Parathyroid adenoma (tissue), 2 donors: ENCODE measurements around the gene RPL27.

Experiments
- H2AFZ ChIP-seq: fragments of 300-600 bp; sonication (generic); one replicate; pipeline ENCODE4 v1.7.0; 2017; ENCODE audit warnings: antibody characterized with exemption, mild to moderate bottlenecking
- H3K27ac ChIP-seq: fragments of 300-600 bp; sonication (generic); one replicate; pipeline ENCODE4 v1.7.0; 2017
- H3K27me3 ChIP-seq: fragments of 300-600 bp; sonication (generic); one replicate; pipeline ENCODE4 v1.7.0; 2017; ENCODE audit warnings: low read length; ENCODE audit not compliant: control insufficient read depth, insufficient read depth
- H3K36me3 ChIP-seq: fragments of 300-600 bp; sonication (generic); one replicate; pipeline ENCODE4 v1.7.0; 2017; ENCODE audit warnings: low read length; ENCODE audit not compliant: control insufficient read depth, insufficient read depth
- H3K4me1 ChIP-seq: fragments of 300-600 bp; sonication (generic); one replicate; pipeline ENCODE4 v1.7.0; 2017; ENCODE audit warnings: control low read depth
- H3K4me2 ChIP-seq: fragments of 300-600 bp; sonication (generic); one replicate; pipeline ENCODE4 v1.7.0; 2017; ENCODE audit warnings: low read length
- H3K4me3 ChIP-seq: fragments of 300-600 bp; sonication (generic); one replicate; pipeline ENCODE4 v1.7.0; 2017; ENCODE audit warnings: low read depth, low read length
- H3K79me2 ChIP-seq: fragments of 300-600 bp; sonication (generic); one replicate; pipeline ENCODE4 v1.7.0; 2017; ENCODE audit warnings: control low read depth
- H3K9ac ChIP-seq: fragments of 300-600 bp; sonication (generic); one replicate; pipeline ENCODE4 v1.7.0; 2017; ENCODE audit warnings: mild to moderate bottlenecking
- H3K9me3 ChIP-seq: fragments of 300-600 bp; sonication (generic); one replicate; pipeline ENCODE4 v1.7.0; 2017; ENCODE audit warnings: low read length; ENCODE audit not compliant: control insufficient read depth
- TF ChIP-seq, protein P1 (sequence below): fragments of 300-600 bp; sonication (generic); IDR thresholded peaks from one replicate; pipeline ENCODE4 v1.7.0; 2017; ENCODE audit warnings: antibody characterized with exemption, mild to moderate bottlenecking
- donor health status: primary hyperparathyroidism.

The RPL27 gene

DNA sequence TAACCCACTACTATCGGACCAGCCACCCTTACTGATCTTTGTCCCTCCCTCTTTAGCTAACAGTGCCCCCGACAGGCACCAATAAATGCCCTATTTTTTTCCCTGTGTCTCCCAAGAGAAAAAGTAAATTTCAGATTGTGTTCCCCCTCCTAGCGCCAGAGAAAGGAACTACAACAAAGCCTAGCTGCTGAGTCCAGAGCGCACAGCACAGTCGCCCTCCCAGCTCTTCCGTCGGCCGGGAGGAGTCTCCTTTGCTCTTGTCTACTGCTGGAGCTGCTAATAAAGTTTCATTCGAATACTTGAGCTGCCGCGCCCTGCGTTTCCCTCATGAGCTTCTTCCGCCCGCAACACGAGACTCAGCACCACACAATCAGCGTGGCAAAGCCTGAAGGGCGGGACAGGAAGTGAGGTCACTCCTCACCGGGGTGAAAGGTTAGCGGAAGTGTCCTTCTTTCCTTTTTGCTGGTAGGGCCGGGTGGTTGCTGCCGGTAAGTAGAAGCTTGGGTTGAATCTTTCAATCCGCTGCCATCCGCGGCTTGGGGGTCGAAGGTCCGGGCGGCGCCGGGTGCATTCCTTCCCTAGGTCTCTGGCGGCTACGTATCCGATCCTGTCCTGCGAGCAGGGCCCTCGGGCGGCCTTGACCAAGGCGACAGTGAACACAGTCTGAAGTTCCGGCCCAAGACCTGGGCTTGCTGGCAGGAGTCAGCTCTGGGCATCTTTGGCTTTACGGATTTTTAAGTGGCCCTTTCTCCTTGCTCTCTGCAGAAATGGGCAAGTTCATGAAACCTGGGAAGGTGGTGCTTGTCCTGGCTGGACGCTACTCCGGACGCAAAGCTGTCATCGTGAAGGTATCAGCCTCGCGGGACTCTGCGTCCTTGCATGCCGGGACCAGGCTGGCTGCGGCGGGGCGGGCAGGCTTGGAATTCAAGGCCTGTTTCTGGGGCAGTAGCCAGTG lies at the start of gene RPL27:
Gene RPL27, plus strand, starts transcription at position 436 of the 955 bp plus-strand sequence. Its CDS starts 332 bp downstream, at position 768.
- Histone ChIP-seq H3K9ac (peak within 1 kb of the TSS; percentile 32), H3K27ac (peak within 1 kb of the TSS; percentile 87), H3K9me3 (no peaks in the 10 kb centered on the region), H3K27me3 (no peaks in the 10 kb centered on the region), H3K4me3 (peak within 1 kb of the TSS; percentile 76), H3K4me1 (peaks cover 12% of the 10 kb centered on the region), H3K36me3 (no peaks in the 10 kb centered on the region), H2AFZ (peak within 1 kb of the TSS; percentile 83), H3K79me2 (peaks cover 11% of the 10 kb centered on the region), H3K4me2 (peak within 1 kb of the TSS; percentile 70)
- TF ChIP-seq, protein P1, sequence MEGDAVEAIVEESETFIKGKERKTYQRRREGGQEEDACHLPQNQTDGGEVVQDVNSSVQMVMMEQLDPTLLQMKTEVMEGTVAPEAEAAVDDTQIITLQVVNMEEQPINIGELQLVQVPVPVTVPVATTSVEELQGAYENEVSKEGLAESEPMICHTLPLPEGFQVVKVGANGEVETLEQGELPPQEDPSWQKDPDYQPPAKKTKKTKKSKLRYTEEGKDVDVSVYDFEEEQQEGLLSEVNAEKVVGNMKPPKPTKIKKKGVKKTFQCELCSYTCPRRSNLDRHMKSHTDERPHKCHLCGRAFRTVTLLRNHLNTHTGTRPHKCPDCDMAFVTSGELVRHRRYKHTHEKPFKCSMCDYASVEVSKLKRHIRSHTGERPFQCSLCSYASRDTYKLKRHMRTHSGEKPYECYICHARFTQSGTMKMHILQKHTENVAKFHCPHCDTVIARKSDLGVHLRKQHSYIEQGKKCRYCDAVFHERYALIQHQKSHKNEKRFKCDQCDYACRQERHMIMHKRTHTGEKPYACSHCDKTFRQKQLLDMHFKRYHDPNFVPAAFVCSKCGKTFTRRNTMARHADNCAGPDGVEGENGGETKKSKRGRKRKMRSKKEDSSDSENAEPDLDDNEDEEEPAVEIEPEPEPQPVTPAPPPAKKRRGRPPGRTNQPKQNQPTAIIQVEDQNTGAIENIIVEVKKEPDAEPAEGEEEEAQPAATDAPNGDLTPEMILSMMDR, result peak; percentile 93

DNA sequence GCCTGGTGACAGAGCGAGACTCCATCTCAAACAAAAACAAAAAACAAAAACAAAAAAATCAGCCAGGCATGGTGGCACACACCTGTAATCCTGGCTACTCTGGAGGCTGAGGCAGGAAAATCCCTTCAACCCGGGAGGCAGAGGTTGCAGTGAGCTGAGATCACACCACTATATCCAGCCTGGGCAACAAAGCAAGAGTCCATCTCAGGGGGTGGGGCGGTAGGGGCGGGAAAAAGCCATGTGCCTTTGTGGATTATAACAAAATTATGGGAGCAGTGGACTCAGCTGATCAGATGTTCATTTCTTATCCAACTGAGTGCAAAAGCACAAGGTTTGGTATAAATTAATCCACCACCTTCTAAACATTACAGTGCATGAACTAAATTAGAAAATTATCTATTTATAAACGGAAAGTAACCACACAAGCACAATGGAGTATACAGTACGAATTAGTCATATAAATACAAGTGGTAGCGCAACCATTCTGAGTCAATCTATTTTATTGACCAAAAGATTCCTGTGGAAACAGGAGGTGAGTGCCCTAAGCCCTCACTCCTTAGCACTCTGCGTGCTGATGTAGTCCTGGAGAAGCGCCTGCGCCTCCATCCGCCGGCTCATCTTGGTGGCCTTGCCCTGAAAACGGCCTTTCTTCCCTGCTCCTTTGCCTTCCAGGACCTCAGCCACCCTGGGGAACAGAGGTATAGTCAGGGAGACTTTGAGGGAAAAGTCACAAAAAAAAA lies 48.0 kb upstream of the RPL27 start:
- H3K27me3 ChIP-seq, result no peaks in the 10 kb centered on the region
- no peaks in the 10 kb centered on the region for H3K36me3 ChIP-seq
- TF ChIP-seq, protein P1, result no peak
- no peak overlapping the region for H3K4me3 ChIP-seq
- H2AFZ ChIP-seq, result no peak overlapping the region
- H3K27ac ChIP-seq, result no peak overlapping the region
- H3K9ac ChIP-seq, result no peak overlapping the region
- no peaks in the 10 kb centered on the region for H3K9me3 ChIP-seq
- no peak overlapping the region for H3K4me2 ChIP-seq
- H3K4me1 ChIP-seq, result no peaks in the 10 kb centered on the region
- no peaks in the 10 kb centered on the region for H3K79me2 ChIP-seq

DNA sequence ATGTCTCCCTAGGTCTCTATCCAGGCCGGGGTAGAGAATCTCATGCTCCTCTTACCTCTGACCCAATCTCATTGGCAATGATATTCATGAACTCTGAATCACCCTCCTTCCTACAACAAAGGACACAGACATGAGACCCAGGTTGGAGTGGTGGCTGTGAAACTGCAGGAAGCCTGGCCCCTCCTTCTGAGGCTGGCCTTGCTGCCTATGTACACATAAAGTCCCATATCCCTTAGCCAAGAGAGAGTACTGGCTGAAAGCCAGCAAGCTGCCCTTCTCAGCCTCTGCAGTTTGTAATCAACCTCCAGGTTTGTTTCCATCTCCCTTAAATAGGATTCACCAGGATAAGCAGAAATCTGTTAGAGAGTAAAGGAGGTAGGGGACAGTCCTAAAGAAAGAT lies 44.5 kb upstream of the RPL27 start:
- no peak overlapping the region for H3K4me2 ChIP-seq
- no peaks in the 10 kb centered on the region for H3K36me3 ChIP-seq
- TF ChIP-seq, protein P1, result no peak
- H3K4me1 ChIP-seq, result no peaks in the 10 kb centered on the region
- H3K79me2 ChIP-seq, result no peaks in the 10 kb centered on the region
- no peak overlapping the region for H3K9ac ChIP-seq
- H3K4me3 ChIP-seq, result no peak overlapping the region
- H3K27me3 ChIP-seq, result no peaks in the 10 kb centered on the region
- no peaks in the 10 kb centered on the region for H3K9me3 ChIP-seq
- no peak overlapping the region for H3K27ac ChIP-seq
- no peak overlapping the region for H2AFZ ChIP-seq

DNA sequence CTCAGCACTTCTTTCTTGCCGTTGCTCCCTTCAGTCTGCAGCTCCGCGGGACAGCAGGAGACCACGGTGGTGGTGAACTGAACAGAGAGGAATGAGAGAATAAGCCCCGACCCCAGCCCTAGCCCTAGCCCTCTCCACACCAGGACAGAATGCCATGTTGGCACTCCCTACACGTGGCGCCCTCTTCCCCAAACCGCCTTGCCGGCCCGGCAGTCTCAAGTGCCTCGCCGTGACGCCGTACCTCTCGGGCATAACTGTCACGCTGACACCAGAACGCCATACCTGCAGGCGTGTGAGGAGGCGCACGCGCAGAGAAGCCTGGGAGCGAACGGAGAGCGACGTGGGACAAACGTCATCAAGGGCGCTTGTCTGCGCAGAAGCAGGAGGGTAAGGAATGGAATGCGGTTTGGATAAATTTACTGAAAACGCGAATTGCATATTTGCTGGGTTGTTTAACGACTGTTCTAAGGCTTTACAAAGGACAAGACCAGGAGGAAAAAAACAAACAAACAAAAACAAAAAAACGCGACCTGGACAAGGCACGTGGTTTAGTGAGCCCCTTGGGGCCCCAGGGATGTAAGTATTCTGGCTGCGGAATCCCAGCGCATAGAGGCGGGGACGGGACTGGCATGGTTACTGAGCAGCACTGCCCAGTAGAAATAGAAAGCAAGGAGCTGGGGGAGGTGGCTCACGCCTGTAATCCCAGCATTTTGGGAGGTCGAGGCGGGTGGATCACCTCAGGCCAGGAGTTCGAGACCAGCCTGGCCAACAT lies 33.9 kb upstream of the RPL27 start, which contains the start of gene AARSD1:
Gene AARSD1, minus strand, starts transcription at position 294 of the 772 bp plus-strand sequence. Its CDS starts 14 bp downstream, at position 280.
- H3K27me3 ChIP-seq, result no peaks in the 10 kb centered on the region
- peak within 1 kb of the TSS; percentile 95 for H2AFZ ChIP-seq
- H3K79me2 ChIP-seq, result no peaks in the 10 kb centered on the region
- peak within 1 kb of the TSS; percentile 62 for H3K4me3 ChIP-seq
- H3K27ac ChIP-seq, result peak within 1 kb of the TSS; percentile 83
- no peaks in the 10 kb centered on the region for H3K36me3 ChIP-seq
- H3K9me3 ChIP-seq, result no peaks in the 10 kb centered on the region
- H3K4me1 ChIP-seq, result no peaks in the 10 kb centered on the region
- H3K4me2 ChIP-seq, result peak within 1 kb of the TSS; percentile 69
- TF ChIP-seq, protein P1, result no peak
- H3K9ac ChIP-seq, result no peak within 1 kb of the TSS
